DND-41 (cell line): ENCODE data around the gene DCLK1.

Experiments used
- EZH2 ChIP-seq: IDR thresholded peaks from 3 replicates; pipeline ENCODE4 v1.6.1; 2012; ENCODE audit warnings: borderline replicate concordance, low read depth, mild to moderate bottlenecking, moderate library complexity, low read length, inconsistent platforms; ENCODE audit not compliant: severe bottlenecking
- TF ChIP-seq, protein P1 (sequence below): IDR thresholded peaks from 2 replicates; pipeline ENCODE4 v1.5.1; 2012; ENCODE audit warnings: borderline replicate concordance, low read length, moderate library complexity, mild to moderate bottlenecking; ENCODE audit not compliant: poor library complexity, severe bottlenecking; ENCODE audit errors: extremely low read depth

DNA sequence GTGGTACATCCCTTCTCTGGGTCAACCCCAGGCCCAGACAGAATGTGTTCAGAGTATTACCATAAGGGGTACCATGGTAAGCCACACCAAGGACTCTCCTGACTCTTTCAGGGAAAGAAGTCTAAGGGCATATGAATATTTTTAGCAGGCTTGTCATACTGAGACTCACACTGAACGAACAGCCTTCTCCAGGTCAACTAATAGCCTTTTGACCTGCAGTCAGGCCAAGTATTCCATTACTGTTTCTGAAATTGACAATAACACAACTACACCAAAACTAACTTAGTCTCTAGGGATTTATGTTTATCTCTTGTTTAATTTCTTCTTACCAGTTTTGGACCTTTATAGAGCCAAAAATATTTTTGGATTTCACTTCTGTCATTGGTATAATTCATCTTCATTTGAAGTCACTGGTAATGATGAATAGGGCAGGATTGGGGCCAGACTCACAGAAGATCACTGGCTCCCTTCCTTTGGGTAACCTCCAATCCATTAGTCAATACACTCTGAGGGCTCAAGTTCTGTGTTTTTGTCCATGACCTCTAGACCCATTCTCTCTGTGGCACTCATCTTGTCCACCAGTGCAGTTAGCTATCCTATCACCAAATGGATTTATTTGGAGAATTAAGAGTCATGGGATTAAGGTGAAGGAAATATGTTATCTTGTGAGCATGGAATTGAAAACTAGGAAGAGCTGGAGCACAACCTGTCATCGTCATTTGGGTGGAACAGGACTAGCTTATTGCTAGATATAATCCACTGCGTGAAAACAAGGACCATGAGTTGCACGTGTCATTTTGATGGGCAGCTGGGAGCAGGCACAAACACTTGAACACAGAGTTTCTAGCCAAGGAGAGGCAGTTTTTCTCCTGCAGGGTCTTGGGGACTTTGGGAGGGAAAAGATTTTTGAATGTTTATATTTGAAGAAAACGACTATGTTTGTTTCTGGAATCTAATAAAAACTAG is 313.3 kb downstream of the DCLK1 start:
- no peak for TF ChIP-seq EZH2
- TF ChIP-seq, protein P1, sequence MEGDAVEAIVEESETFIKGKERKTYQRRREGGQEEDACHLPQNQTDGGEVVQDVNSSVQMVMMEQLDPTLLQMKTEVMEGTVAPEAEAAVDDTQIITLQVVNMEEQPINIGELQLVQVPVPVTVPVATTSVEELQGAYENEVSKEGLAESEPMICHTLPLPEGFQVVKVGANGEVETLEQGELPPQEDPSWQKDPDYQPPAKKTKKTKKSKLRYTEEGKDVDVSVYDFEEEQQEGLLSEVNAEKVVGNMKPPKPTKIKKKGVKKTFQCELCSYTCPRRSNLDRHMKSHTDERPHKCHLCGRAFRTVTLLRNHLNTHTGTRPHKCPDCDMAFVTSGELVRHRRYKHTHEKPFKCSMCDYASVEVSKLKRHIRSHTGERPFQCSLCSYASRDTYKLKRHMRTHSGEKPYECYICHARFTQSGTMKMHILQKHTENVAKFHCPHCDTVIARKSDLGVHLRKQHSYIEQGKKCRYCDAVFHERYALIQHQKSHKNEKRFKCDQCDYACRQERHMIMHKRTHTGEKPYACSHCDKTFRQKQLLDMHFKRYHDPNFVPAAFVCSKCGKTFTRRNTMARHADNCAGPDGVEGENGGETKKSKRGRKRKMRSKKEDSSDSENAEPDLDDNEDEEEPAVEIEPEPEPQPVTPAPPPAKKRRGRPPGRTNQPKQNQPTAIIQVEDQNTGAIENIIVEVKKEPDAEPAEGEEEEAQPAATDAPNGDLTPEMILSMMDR, result no peak
